HL-60 (cell line): ENCODE results near the gene ARSA.

Experiments
- GABPA ChIP-seq: IDR thresholded peaks from 2 replicates; pipeline ENCODE4 v1.6.1; 2012; ENCODE audit warnings: low read depth
- TF ChIP-seq, protein P1 (sequence below): IDR thresholded peaks from one replicate; pipeline ENCODE4 v1.5.1; 2011; ENCODE audit warnings: low read length, control low read depth, inconsistent platforms; ENCODE audit not compliant: insufficient read depth
- TF ChIP-seq, protein P2 (sequence below): IDR thresholded peaks from 2 replicates; pipeline ENCODE4 v1.6.1; 2012; ENCODE audit warnings: low read depth; ENCODE audit not compliant: insufficient replicate concordance

DNA sequence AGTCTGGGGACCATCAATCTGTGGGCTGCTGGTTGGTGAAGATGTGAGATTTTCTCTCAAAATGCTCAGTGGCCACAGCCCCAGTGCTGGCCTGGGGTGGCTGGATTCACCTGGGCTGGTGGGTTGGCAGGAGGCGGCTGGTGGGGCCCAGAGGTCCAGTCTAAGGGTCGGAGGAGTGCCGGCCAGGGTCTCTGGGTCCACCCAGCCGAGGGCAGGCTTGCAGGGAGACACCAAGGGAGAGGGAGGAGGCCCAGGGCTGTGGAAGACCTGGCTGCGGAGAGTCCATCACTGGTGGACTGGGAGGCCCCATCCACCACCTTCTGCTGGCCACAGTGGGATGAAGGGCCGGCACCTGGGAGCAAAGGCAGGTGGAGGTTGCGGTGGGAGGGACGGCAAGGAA is 44.1 kb upstream of the ARSA start:
- TF ChIP-seq, protein P1, sequence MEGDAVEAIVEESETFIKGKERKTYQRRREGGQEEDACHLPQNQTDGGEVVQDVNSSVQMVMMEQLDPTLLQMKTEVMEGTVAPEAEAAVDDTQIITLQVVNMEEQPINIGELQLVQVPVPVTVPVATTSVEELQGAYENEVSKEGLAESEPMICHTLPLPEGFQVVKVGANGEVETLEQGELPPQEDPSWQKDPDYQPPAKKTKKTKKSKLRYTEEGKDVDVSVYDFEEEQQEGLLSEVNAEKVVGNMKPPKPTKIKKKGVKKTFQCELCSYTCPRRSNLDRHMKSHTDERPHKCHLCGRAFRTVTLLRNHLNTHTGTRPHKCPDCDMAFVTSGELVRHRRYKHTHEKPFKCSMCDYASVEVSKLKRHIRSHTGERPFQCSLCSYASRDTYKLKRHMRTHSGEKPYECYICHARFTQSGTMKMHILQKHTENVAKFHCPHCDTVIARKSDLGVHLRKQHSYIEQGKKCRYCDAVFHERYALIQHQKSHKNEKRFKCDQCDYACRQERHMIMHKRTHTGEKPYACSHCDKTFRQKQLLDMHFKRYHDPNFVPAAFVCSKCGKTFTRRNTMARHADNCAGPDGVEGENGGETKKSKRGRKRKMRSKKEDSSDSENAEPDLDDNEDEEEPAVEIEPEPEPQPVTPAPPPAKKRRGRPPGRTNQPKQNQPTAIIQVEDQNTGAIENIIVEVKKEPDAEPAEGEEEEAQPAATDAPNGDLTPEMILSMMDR = no peak
- TF ChIP-seq, protein P2, sequence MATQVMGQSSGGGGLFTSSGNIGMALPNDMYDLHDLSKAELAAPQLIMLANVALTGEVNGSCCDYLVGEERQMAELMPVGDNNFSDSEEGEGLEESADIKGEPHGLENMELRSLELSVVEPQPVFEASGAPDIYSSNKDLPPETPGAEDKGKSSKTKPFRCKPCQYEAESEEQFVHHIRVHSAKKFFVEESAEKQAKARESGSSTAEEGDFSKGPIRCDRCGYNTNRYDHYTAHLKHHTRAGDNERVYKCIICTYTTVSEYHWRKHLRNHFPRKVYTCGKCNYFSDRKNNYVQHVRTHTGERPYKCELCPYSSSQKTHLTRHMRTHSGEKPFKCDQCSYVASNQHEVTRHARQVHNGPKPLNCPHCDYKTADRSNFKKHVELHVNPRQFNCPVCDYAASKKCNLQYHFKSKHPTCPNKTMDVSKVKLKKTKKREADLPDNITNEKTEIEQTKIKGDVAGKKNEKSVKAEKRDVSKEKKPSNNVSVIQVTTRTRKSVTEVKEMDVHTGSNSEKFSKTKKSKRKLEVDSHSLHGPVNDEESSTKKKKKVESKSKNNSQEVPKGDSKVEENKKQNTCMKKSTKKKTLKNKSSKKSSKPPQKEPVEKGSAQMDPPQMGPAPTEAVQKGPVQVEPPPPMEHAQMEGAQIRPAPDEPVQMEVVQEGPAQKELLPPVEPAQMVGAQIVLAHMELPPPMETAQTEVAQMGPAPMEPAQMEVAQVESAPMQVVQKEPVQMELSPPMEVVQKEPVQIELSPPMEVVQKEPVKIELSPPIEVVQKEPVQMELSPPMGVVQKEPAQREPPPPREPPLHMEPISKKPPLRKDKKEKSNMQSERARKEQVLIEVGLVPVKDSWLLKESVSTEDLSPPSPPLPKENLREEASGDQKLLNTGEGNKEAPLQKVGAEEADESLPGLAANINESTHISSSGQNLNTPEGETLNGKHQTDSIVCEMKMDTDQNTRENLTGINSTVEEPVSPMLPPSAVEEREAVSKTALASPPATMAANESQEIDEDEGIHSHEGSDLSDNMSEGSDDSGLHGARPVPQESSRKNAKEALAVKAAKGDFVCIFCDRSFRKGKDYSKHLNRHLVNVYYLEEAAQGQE = no peak
- TF ChIP-seq GABPA = no peak
